Panc1 (cell line): ENCODE results near the gene YPEL3. TPM values are rescaled to one million over a fixed set of nuclear protein-coding genes. Genes with fewer than 3 reads are reported as not detected.

Source experiments
- ATAC-seq: fragments of 200-7000 bp; cut with Tn5 transposase; 2 replicates; pipeline ENCODE4 v1.9.1; 2020; ENCODE audit warnings: mild to moderate bottlenecking, moderate library complexity
- BruUV-seq: library from RNA; stranded (reverse); fragments of 400-500 nt; replicated peaks from 2 replicates; lab custom pipeline; 2021; lab: Mats Ljungman, UMichigan
- CTCF ChIA-PET: fragments of 300-600 bp; sonication (Branson Sonifier 250); formaldehyde crosslinking; loops from one replicate; lab custom pipeline; 2022; ENCODE audit warnings: antibody characterized with exemption; lab: Charles Lee
- POLR2A ChIA-PET: fragments of 300-600 bp; sonication (Branson Sonifier 250); formaldehyde crosslinking; loops from one replicate; lab custom pipeline; 2022; ENCODE audit warnings: antibody characterized with exemption; lab: Charles Lee
- DNase-seq: peaks from one replicate; pipeline ENCODE4 v3.0.0-alpha.2; 2010; ENCODE audit warnings: low read depth, low spot score
- H3K27ac ChIP-seq: 2 replicates; pipeline ENCODE4 v1.5.1; 2011; ENCODE audit warnings: mild to moderate bottlenecking, low read length, inconsistent platforms
- H3K27me3 ChIP-seq: fragments of 200-500 bp; sonication (Bioruptor generic); 2 replicates; pipeline ENCODE4 v1.6.0; 2014; ENCODE audit warnings: low read length, inconsistent platforms; ENCODE audit not compliant: control insufficient read depth, insufficient read depth
- H3K36me3 ChIP-seq: fragments of 200-500 bp; sonication (Bioruptor generic); 2 replicates; pipeline ENCODE4 v1.5.1; 2014; ENCODE audit warnings: inconsistent platforms, mild to moderate bottlenecking, low read length, moderate library complexity; ENCODE audit not compliant: control insufficient read depth, insufficient read depth
- H3K4me1 ChIP-seq: 2 replicates; pipeline ENCODE4 v1.5.1; 2011; ENCODE audit warnings: inconsistent platforms, mild to moderate bottlenecking, low read length, moderate library complexity; ENCODE audit not compliant: control insufficient read depth, insufficient read depth
- H3K4me3 ChIP-seq, 2 experiments: 2 replicates each; pipeline ENCODE4 v1.5.1; 2011 to 2012; ENCODE audit warnings: low read depth in 2 of 2, low read length in 2 of 2, mild to moderate bottlenecking in 2 of 2, inconsistent platforms in 1 of 2, moderate library complexity in 1 of 2
- H3K9me3 ChIP-seq: fragments of 200-500 bp; sonication (Bioruptor generic); 2 replicates; pipeline ENCODE4 v1.5.1; 2014; ENCODE audit warnings: low read depth, mild to moderate bottlenecking, inconsistent platforms, low read length, moderate library complexity; ENCODE audit not compliant: control insufficient read depth, insufficient read depth
- POLR2AphosphoS5 ChIP-seq: IDR thresholded peaks from 2 replicates; pipeline ENCODE4 v1.6.1; 2012; ENCODE audit warnings: mild to moderate bottlenecking, low read depth, low read length, moderate library complexity
- SIN3A ChIP-seq: IDR thresholded peaks from 2 replicates; pipeline ENCODE4 v1.6.1; 2012; ENCODE audit warnings: low read depth, mild to moderate bottlenecking, low read length, moderate library complexity, borderline replicate concordance; ENCODE audit not compliant: insufficient read depth
- TCF7L2 ChIP-seq: IDR thresholded peaks from 2 replicates; pipeline ENCODE4 v1.6.1; 2011; ENCODE audit warnings: mild to moderate bottlenecking, low read depth, low read length, inconsistent platforms
- in situ Hi-C: cut with HindIII; loops from 2 replicates; pipeline ENCODE4 v1.10.0; 2016; ENCODE audit warnings: low sequenced_read_pairs, low pct_unique_long_range_greater_than_20kb
- intact Hi-C: fragments of 100-400 bp; cut with micrococcal nuclease; formaldehyde crosslinking; loops from one replicate; pipeline ENCODE4 v1.10.0; 2022; ENCODE audit not compliant: unreplicated experiment
- total RNA-seq: library from RNA; stranded (reverse); gene quantifications from one replicate; pipeline ENCODE4 v1.2.1, GENCODE V29; 2021; ENCODE audit not compliant: unreplicated experiment
- TF ChIP-seq, protein P1 (sequence below), 2 experiments: IDR thresholded peaks; 2 replicates each; pipeline ENCODE4 v1.6.1; 2011 to 2012; ENCODE audit warnings: low read depth in 2 of 2, control low read depth in 1 of 2, low read length in 1 of 2, mild to moderate bottlenecking in 1 of 2, moderate library complexity in 1 of 2; ENCODE audit not compliant: insufficient read depth in 1 of 2
- TF ChIP-seq, protein P2 (sequence below): fragments of 450-650 bp; IDR thresholded peaks from 2 replicates; pipeline ENCODE4 v1.5.1; 2017; ENCODE audit warnings: mild to moderate bottlenecking

YPEL3 gene
- total RNA-seq, 1 experiment from 2014 or later: 0.69 TPM

DNA sequence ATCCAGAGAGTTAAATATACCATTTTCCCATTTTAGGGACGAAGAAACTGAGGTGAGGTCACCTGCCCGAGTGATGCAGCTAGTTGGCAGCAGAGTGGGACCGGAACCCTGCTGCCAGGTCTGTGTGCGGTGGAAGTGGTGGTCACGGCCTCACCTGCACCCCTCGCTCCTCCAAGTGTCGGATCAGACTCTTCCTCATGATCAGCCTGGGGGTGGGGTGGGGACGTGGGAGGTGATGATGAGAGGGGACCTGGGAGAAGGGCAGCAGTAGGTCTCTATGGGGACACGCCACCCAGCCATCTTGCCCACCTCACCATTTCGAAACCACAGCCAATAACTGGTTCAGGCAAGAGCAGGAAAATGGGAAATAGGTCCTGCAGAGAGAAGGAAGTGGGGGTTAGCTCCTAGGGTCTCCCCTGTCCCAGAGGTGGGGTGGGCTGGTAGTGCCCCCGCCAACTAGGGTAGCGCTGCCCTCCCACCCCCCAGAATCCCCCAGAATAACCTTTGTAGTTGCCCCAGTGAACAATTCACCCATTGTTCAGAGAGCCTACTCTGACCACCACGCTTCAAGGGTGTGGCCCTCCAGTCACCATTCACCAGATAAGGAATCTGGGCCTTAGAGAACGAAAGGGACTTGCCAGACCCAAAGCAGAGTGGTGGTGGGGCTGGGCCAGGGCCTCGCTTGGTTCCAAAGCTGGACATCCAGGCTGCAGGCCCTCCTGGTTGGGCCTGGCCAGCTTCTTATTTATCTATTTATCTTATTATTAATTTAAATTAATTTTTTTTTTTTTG, 12.2 kb upstream of the YPEL3 start:
- POLR2A ChIA-PET: no interaction called here
- H3K4me1 ChIP-seq: no peaks in the 10 kb centered on the region

DNA sequence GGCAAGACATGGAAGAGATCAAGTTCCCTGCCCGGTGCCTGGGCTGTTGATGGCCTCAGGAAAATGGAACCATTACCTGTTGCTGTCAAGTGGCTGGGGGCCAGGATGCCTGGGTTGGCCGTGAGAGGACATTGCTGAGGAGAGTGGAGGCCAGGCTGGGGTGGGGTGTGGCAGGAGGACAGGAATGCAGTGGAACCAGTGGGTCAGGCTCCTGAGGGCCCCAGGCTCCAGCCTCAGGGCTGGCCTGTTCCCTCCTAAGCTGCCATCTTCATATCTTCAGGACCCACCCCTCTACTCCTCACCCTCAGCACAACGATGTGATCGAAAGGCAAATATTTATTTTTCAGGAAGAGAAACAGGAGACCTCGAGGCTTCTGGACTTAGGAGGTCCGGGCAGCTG, 8.5 kb upstream of the YPEL3 start:
- BruUV-seq: no TSS peak
- Histone ChIP-seq H3K27me3 (no peaks in the 10 kb centered on the region), H3K4me3 (no peak overlapping the region), H3K27ac (no peak overlapping the region), H3K36me3 (no peaks in the 10 kb centered on the region), H3K9me3 (no peaks in the 10 kb centered on the region), H3K4me1 (no peaks in the 10 kb centered on the region)
- POLR2A ChIA-PET: no interaction called here
- TF ChIP-seq TCF7L2 (no peak), POLR2AphosphoS5 (no peak), SIN3A (no peak)
- TF ChIP-seq, protein P1, sequence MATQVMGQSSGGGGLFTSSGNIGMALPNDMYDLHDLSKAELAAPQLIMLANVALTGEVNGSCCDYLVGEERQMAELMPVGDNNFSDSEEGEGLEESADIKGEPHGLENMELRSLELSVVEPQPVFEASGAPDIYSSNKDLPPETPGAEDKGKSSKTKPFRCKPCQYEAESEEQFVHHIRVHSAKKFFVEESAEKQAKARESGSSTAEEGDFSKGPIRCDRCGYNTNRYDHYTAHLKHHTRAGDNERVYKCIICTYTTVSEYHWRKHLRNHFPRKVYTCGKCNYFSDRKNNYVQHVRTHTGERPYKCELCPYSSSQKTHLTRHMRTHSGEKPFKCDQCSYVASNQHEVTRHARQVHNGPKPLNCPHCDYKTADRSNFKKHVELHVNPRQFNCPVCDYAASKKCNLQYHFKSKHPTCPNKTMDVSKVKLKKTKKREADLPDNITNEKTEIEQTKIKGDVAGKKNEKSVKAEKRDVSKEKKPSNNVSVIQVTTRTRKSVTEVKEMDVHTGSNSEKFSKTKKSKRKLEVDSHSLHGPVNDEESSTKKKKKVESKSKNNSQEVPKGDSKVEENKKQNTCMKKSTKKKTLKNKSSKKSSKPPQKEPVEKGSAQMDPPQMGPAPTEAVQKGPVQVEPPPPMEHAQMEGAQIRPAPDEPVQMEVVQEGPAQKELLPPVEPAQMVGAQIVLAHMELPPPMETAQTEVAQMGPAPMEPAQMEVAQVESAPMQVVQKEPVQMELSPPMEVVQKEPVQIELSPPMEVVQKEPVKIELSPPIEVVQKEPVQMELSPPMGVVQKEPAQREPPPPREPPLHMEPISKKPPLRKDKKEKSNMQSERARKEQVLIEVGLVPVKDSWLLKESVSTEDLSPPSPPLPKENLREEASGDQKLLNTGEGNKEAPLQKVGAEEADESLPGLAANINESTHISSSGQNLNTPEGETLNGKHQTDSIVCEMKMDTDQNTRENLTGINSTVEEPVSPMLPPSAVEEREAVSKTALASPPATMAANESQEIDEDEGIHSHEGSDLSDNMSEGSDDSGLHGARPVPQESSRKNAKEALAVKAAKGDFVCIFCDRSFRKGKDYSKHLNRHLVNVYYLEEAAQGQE (IDR thresholded peaks at IDR 0.05; ENCODE audit: insufficient read depth in 1 of 2, low read depth in 2 of 2, low read length in 1 of 2): no peak
- TF ChIP-seq, protein P2, sequence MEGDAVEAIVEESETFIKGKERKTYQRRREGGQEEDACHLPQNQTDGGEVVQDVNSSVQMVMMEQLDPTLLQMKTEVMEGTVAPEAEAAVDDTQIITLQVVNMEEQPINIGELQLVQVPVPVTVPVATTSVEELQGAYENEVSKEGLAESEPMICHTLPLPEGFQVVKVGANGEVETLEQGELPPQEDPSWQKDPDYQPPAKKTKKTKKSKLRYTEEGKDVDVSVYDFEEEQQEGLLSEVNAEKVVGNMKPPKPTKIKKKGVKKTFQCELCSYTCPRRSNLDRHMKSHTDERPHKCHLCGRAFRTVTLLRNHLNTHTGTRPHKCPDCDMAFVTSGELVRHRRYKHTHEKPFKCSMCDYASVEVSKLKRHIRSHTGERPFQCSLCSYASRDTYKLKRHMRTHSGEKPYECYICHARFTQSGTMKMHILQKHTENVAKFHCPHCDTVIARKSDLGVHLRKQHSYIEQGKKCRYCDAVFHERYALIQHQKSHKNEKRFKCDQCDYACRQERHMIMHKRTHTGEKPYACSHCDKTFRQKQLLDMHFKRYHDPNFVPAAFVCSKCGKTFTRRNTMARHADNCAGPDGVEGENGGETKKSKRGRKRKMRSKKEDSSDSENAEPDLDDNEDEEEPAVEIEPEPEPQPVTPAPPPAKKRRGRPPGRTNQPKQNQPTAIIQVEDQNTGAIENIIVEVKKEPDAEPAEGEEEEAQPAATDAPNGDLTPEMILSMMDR: no peak
- in situ Hi-C loops: no loop called here
- CTCF ChIA-PET: interaction anchor here (1.2 kb wide), 1 partner anchor 12 kb away, joined by 3 read pairs; the partner anchor contains the start of gene TBX6
- intact Hi-C loops: no loop called here
- ATAC-seq: no peak
- no peak for DNase-seq

More for the DNA sequence above, 12.2 kb upstream of the YPEL3 start:
- Histone ChIP-seq H3K4me3 (no peak overlapping the region), H3K27ac (no peak overlapping the region), H3K9me3 (no peaks in the 10 kb centered on the region), H3K36me3 (no peaks in the 10 kb centered on the region), H3K27me3 (no peaks in the 10 kb centered on the region)
- intact Hi-C loops (no loop called here), in situ Hi-C loops (no loop called here)
- TF ChIP-seq, protein P2: no peak
- DNase-seq (no peak), ATAC-seq (no peak)
- no TSS peak for BruUV-seq
- CTCF ChIA-PET: no interaction called here
